Prostate gland (tissue), 2 donors: ENCODE measurements around the gene PLA2R1. TPM values are rescaled to one million over a fixed set of nuclear protein-coding genes. Genes with fewer than 3 reads are reported as not detected.
A peak's percentile ranks its signal among the peaks of the same experiment; 100 is the strongest.

ENCODE experiments used
- DNase-seq: peaks from one replicate; pipeline ENCODE4 v3.0.0-alpha.2; 2019; ENCODE audit warnings: low spot score
- H3K27ac ChIP-seq, 2 donors: fragments of 200-600 bp; sonication (generic); 2 replicates each; pipeline ENCODE4 v1.5.1; 2017 to 2019
- H3K27me3 ChIP-seq: fragments of 200-600 bp; sonication (generic); replicated peaks from 2 replicates; pipeline ENCODE4 v1.5.1; 2019; ENCODE audit not compliant: insufficient read depth
- H3K36me3 ChIP-seq, 2 donors: fragments of 200-600 bp; sonication (generic); 1 replicate in 1 of 2; 2 replicates in 1 of 2; pipeline versions ENCODE4 v1.5.1 to v1.8.1; 2017 to 2019
- H3K4me1 ChIP-seq: fragments of 200-600 bp; sonication (generic); replicated peaks from 2 replicates; pipeline ENCODE4 v1.5.1; 2019
- H3K4me3 ChIP-seq, 2 donors: fragments of 200-600 bp; sonication (generic); 2 replicates each; pipeline ENCODE4 v1.5.1; 2017 to 2019
- H3K9me3 ChIP-seq: fragments of 200-600 bp; sonication (generic); 2 replicates; pipeline ENCODE4 v1.5.1; 2017
- CTCF ChIP-seq, 4 experiments: fragments of 200-600 bp in 2 of 4; fragments of 450-650 bp in 2 of 4; sonication (generic) in 2 of 4; IDR thresholded peaks; 1 replicate in 3 of 4; 2 replicates in 1 of 4; pipeline ENCODE4 v1.5.1; 2016 to 2019; ENCODE audit warnings: antibody characterized with exemption in 4 of 4, mild to moderate bottlenecking in 2 of 4, moderate library complexity in 2 of 4
- POLR2A ChIP-seq: fragments of 450-650 bp; IDR thresholded peaks from one replicate; pipeline ENCODE4 v1.6.1; 2016; ENCODE audit warnings: antibody characterized with exemption, mild to moderate bottlenecking
- POLR2AphosphoS5 ChIP-seq: sonication (generic); formaldehyde crosslinking; IDR thresholded peaks from one replicate; pipeline ENCODE4 v1.6.1; 2017; ENCODE audit warnings: antibody characterized with exemption
- WGBS: methylation state at CpG from one replicate; pipeline ENCODE4 v1.1.5; 2018; 5-methylcytosine and 5-hydroxymethylcytosine counted together
- intact Hi-C: fragments of 100-400 bp; cut with DNase I; formaldehyde crosslinking; loops from one replicate; pipeline ENCODE4 v1.14.2; 2022
- total RNA-seq, 2 donors: library from RNA; depleted of rRNA; stranded (reverse); fragments of >200 nt; gene quantifications; one replicate each; pipeline ENCODE4 v1.1.0, GENCODE V29; 2016

The PLA2R1 gene
- total RNA-seq, 2 donors from 2014 or later = 8.1 to 10.5 TPM

GRCh38 chr2:159960414-159960813 lies 102.0 kb downstream of the PLA2R1 start:
- WGBS = 55% methylated on average over 2 of the region's 2 CpGs
- Histone ChIP-seq H3K4me1 (no peaks in the 10 kb centered on the region), H3K27me3 (no peaks in the 10 kb centered on the region), H3K27ac (no peak overlapping the region), H3K9me3 (no peaks in the 10 kb centered on the region), H3K4me3 (no peak overlapping the region), H3K36me3 (no peaks in the 10 kb centered on the region)
- TF ChIP-seq CTCF (IDR thresholded peaks at IDR 0.05) (no peak), POLR2AphosphoS5 (peak; percentile 41), POLR2A (no peak)
- DNase-seq = peak; percentile 6
- intact Hi-C loops = no loop called here

DNA sequence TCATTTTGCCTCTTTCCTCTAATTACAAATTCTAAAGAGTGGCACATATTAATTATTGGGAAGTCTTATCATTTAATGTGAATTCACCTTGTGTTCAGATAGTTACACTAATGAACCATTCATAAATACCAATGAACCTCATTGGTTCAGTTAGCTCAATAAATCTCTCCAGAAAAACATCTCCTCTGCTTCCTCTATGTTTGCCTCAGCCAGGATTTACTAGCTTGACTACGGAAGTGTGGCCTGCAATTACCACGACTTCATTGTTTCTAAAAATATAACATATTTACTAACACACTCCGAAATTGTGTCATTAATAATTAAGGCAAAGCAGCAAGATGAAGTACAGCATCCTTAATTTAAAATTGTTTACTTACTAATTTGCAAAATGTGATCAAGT lies 103.3 kb downstream of the PLA2R1 start:
- Histone ChIP-seq H3K4me1 (no peaks in the 10 kb centered on the region), H3K27me3 (no peaks in the 10 kb centered on the region), H3K4me3 (no peak overlapping the region), H3K27ac (no peak overlapping the region), H3K9me3 (no peaks in the 10 kb centered on the region), H3K36me3 (no peaks in the 10 kb centered on the region)
- TF ChIP-seq CTCF (IDR thresholded peaks at IDR 0.05) = no peak
- no peak for TF ChIP-seq POLR2AphosphoS5
- no peak for TF ChIP-seq POLR2A
- DNase-seq = no peak
- 30% methylated on average over 3 of the region's 3 CpGs for WGBS
- intact Hi-C loops = no loop called here

GRCh38 chr2:159953136-159953823 lies 109.1 kb downstream of the PLA2R1 start:
- Histone ChIP-seq H3K4me3 (no peak overlapping the region), H3K36me3 (no peaks in the 10 kb centered on the region), H3K27me3 (no peaks in the 10 kb centered on the region), H3K27ac (no peak overlapping the region), H3K4me1 (no peaks in the 10 kb centered on the region), H3K9me3 (no peaks in the 10 kb centered on the region)
- intact Hi-C loops = no loop called here
- 64% methylated on average over 2 of the region's 2 CpGs for WGBS
- TF ChIP-seq POLR2AphosphoS5 = no peak
- TF ChIP-seq POLR2A = no peak
- TF ChIP-seq CTCF (IDR thresholded peaks at IDR 0.05) = no peak
- DNase-seq = no peak

- 35% methylated on average over 1 of the region's 1 CpG for WGBS
- Histone ChIP-seq H3K27ac (no peak overlapping the region), H3K4me3 (no peak overlapping the region), H3K36me3 (no peaks in the 10 kb centered on the region), H3K27me3 (no peaks in the 10 kb centered on the region), H3K9me3 (no peaks in the 10 kb centered on the region), H3K4me1 (no peaks in the 10 kb centered on the region)
- intact Hi-C loops = no loop called here
- no peak for DNase-seq
- TF ChIP-seq CTCF (IDR thresholded peaks at IDR 0.05) (no peak), POLR2A (no peak), POLR2AphosphoS5 (peak; percentile 35)
These were observed 116.0 kb downstream of the PLA2R1 start for GRCh38 chr2:159946326-159946999.

- Histone ChIP-seq H3K36me3 (no peaks in the 10 kb centered on the region), H3K4me1 (no peaks in the 10 kb centered on the region), H3K27ac (no peak overlapping the region), H3K27me3 (no peaks in the 10 kb centered on the region), H3K9me3 (no peaks in the 10 kb centered on the region), H3K4me3 (no peak overlapping the region)
- DNase-seq = no peak
- TF ChIP-seq POLR2AphosphoS5 (no peak), CTCF (IDR thresholded peaks at IDR 0.05) (no peak), POLR2A (no peak)
- intact Hi-C loops = no loop called here
- 97% methylated on average over 2 of the region's 2 CpGs for WGBS
These were observed 117.5 kb downstream of the PLA2R1 start for GRCh38 chr2:159944874-159945273.
